B cell (primary cell): Measurements from ENCODE around the gene STARD3. TPM values are rescaled to one million over a fixed set of nuclear protein-coding genes. Genes with fewer than 3 reads are reported as not detected.

Source experiments
- ATAC-seq: fragments of 200-7000 bp; cut with Tn5 transposase; one replicate; pipeline ENCODE4 v1.10.0; 2021; ENCODE audit warnings: low read depth, mild to moderate bottlenecking, moderate number of reproducible peaks, moderate library complexity
- CTCF ChIA-PET: fragments of 350-600 bp; sonication (Branson Sonifier 250); formaldehyde crosslinking; loops from one replicate; lab custom pipeline; 2021; ENCODE audit warnings: antibody characterized with exemption, inconsistent platforms; lab: Charles Lee
- POLR2A ChIA-PET: fragments of 350-600 bp; sonication (Branson Sonifier 250); formaldehyde crosslinking; loops from one replicate; lab custom pipeline; 2021; ENCODE audit warnings: antibody characterized with exemption; lab: Charles Lee
- DNase-seq: peaks from one replicate; pipeline ENCODE4 v3.0.0; 2013
- H2AFZ ChIP-seq: 2 replicates; pipeline ENCODE4 v1.6.1; 2012; ENCODE audit warnings: mild to moderate bottlenecking, low read depth, low read length; ENCODE audit not compliant: insufficient read depth, poor library complexity, severe bottlenecking
- H3K27ac ChIP-seq, 2 donors: 1 replicate in 1 of 2; 2 replicates in 1 of 2; pipeline ENCODE4 v1.5.1; 2012 to 2013; ENCODE audit warnings: low read length in 2 of 2, mild to moderate bottlenecking in 2 of 2, moderate library complexity in 1 of 2
- H3K27me3 ChIP-seq, 4 experiments: fragments of 200-600 bp in 1 of 4; sonication (generic) in 1 of 4; replicated peaks in 1 of 4; 1 replicate in 2 of 4; 2 replicates in 2 of 4; pipeline versions ENCODE4 v1.6.1 to v1.7.0; 2013 to 2016; ENCODE audit warnings: low read length in 3 of 4, mild to moderate bottlenecking in 2 of 4, mixed read lengths in 1 of 4, moderate library complexity in 1 of 4; ENCODE audit not compliant: insufficient read depth in 4 of 4, control insufficient read depth in 3 of 4; ENCODE audit errors: control extremely low read depth in 1 of 4
- H3K36me3 ChIP-seq, 2 experiments: replicated peaks in 1 of 2; 1 replicate in 1 of 2; 2 replicates in 1 of 2; pipeline versions ENCODE4 v1.6.1 to v1.7.1; 2013; ENCODE audit warnings: low read length in 1 of 2; ENCODE audit not compliant: insufficient read depth in 2 of 2, control insufficient read depth in 1 of 2; ENCODE audit errors: control extremely low read depth in 1 of 2, extremely low read depth in 1 of 2
- H3K4me1 ChIP-seq, 2 donors: fragments of 200-600 bp in 1 of 2; sonication (generic) in 1 of 2; 1 replicate in 1 of 2; 2 replicates in 1 of 2; pipeline versions ENCODE4 v1.5.1 to v1.6.1; 2013 to 2017; ENCODE audit warnings: low read length in 2 of 2; ENCODE audit not compliant: control insufficient read depth in 2 of 2, insufficient read depth in 2 of 2
- H3K4me2 ChIP-seq: replicated peaks from 2 replicates; pipeline ENCODE3; 2012; ENCODE audit warnings: mild to moderate bottlenecking, low read depth, low read length; ENCODE audit not compliant: poor library complexity, severe bottlenecking
- H3K4me3 ChIP-seq, 5 experiments: fragments of 200-600 bp in 1 of 5; sonication (generic) in 1 of 5; 1 replicate in 3 of 5; 2 replicates in 2 of 5; pipeline versions ENCODE4 v1.5.1 to v1.7.0; 2011 to 2016; ENCODE audit warnings: low read length in 4 of 5, mild to moderate bottlenecking in 4 of 5, low read depth in 2 of 5, control low read depth in 1 of 5, moderate library complexity in 1 of 5; ENCODE audit not compliant: insufficient read depth in 1 of 5; ENCODE audit errors: control extremely low read depth in 1 of 5, extremely low read depth in 1 of 5
- H3K79me2 ChIP-seq: fragments of 200-600 bp; sonication (generic); one replicate; pipeline ENCODE4 v1.6.0; 2016; ENCODE audit warnings: low read length; ENCODE audit not compliant: control insufficient read depth, insufficient read depth
- H3K9ac ChIP-seq: fragments of 200-600 bp; sonication (generic); 2 replicates; pipeline ENCODE4 v1.6.1; 2017; ENCODE audit warnings: mild to moderate bottlenecking, low read length, moderate library complexity
- H3K9me3 ChIP-seq, 3 donors: one replicate each; pipeline versions ENCODE4 v1.6.1 to v1.7.1; 2013; ENCODE audit warnings: low read length in 2 of 3; ENCODE audit not compliant: control insufficient read depth in 2 of 3, insufficient read depth in 1 of 3; ENCODE audit errors: control extremely low read depth in 1 of 3
- H4K20me1 ChIP-seq: 2 replicates; pipeline ENCODE4 v1.6.0; 2012; ENCODE audit warnings: mild to moderate bottlenecking, low read length; ENCODE audit not compliant: insufficient read depth, control insufficient read depth, poor library complexity, severe bottlenecking
- H3K27ac Mint-ChIP-seq: one replicate; pipeline ENCODE4 v1.8.0; 2021; ENCODE audit warnings: mixed read lengths
- H3K27me3 Mint-ChIP-seq: one replicate; pipeline ENCODE4 v1.8.0; 2021; ENCODE audit warnings: mixed read lengths
- H3K4me1 Mint-ChIP-seq: one replicate; pipeline ENCODE4 v1.8.0; 2021; ENCODE audit warnings: mixed read lengths
- H3K4me3 Mint-ChIP-seq: one replicate; pipeline ENCODE4 v1.8.0; 2021; ENCODE audit warnings: mixed read lengths
- H3K9me3 Mint-ChIP-seq: one replicate; pipeline ENCODE4 v1.8.0; 2022; ENCODE audit warnings: mixed read lengths; ENCODE audit not compliant: insufficient read depth
- EZH2 ChIP-seq: IDR thresholded peaks from 2 replicates; pipeline ENCODE4 v1.6.1; 2012; ENCODE audit warnings: borderline replicate concordance, low read depth, mild to moderate bottlenecking, moderate library complexity, low read length; ENCODE audit not compliant: insufficient read depth, poor library complexity, severe bottlenecking
- WGBS: methylation state at CpG from one replicate; pipeline ENCODE4 v1.1.5; 2013; ENCODE audit warnings: missing lambda C conversion rate; ENCODE audit not compliant: insufficient coverage; 5-methylcytosine and 5-hydroxymethylcytosine counted together
- intact Hi-C: fragments of 100-400 bp; cut with micrococcal nuclease; formaldehyde crosslinking; loops from one replicate; pipeline ENCODE4 v1.10.0; 2022
- polyA plus RNA-seq: library from polyadenylated mRNA; depleted of rRNA; stranded (reverse); fragments of >200 nt; gene quantifications from 2 replicates; pipeline ENCODE4 v1.2.3, GENCODE V29; 2012
- total RNA-seq, 2 donors: library from RNA; stranded (reverse); fragments of 120-200 nt in 1 of 2; gene quantifications; 1 replicate in 1 of 2; 2 replicates in 1 of 2; pipeline versions ENCODE4 v1.2.3 to v1.2.4, GENCODE V29; 2013 to 2022
- TF ChIP-seq, protein P1 (sequence below): fragments of 200-600 bp; IDR thresholded peaks from one replicate; pipeline ENCODE4 v1.8.0; 2022; ENCODE audit warnings: antibody characterized with exemption, mild to moderate bottlenecking

The STARD3 gene
- total and polyA plus RNA-seq, 2 donors (not counting 1 experiment from before 2014, with no cell fraction given) = 93.1 to 231 TPM

- no peak for TF ChIP-seq EZH2
- TF ChIP-seq, protein P1, sequence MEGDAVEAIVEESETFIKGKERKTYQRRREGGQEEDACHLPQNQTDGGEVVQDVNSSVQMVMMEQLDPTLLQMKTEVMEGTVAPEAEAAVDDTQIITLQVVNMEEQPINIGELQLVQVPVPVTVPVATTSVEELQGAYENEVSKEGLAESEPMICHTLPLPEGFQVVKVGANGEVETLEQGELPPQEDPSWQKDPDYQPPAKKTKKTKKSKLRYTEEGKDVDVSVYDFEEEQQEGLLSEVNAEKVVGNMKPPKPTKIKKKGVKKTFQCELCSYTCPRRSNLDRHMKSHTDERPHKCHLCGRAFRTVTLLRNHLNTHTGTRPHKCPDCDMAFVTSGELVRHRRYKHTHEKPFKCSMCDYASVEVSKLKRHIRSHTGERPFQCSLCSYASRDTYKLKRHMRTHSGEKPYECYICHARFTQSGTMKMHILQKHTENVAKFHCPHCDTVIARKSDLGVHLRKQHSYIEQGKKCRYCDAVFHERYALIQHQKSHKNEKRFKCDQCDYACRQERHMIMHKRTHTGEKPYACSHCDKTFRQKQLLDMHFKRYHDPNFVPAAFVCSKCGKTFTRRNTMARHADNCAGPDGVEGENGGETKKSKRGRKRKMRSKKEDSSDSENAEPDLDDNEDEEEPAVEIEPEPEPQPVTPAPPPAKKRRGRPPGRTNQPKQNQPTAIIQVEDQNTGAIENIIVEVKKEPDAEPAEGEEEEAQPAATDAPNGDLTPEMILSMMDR = no peak
Measured at GRCh38 chr17:39684369-39685192, 47.6 kb downstream of the STARD3 start.

More at GRCh38 chr17:39684369-39685192, 47.6 kb downstream of the STARD3 start:
- Mint-ChIP-seq H3K27me3 (no peaks in the 10 kb centered on the region), H3K9me3 (no peaks in the 10 kb centered on the region), H3K27ac (no peak overlapping the region), H3K4me1 (peaks cover 35% of the 10 kb centered on the region), H3K4me3 (no peak overlapping the region)
- DNase-seq (no peak), ATAC-seq (no peak)
- Histone ChIP-seq H3K27me3 (no peaks in the 10 kb centered on the region), H3K4me2 (no peak overlapping the region), H3K9ac (no peak overlapping the region), H4K20me1 (no peaks in the 10 kb centered on the region), H3K4me3 (no peak overlapping the region), H3K79me2 (no peaks in the 10 kb centered on the region), H2AFZ (no peak overlapping the region), H3K36me3 (peaks cover 0 to 16% of the 10 kb centered on the region in 2 experiments), H3K4me1 (peaks cover 26 to 33% of the 10 kb centered on the region in 2 donors), H3K9me3 (no peaks in the 10 kb centered on the region), H3K27ac (no peak overlapping the region)
- intact Hi-C loops = loop anchor here (5.0 kb wide), 1 partner anchor 222 kb away; the partner anchor contains the start of gene CDK12
- ChIA-PET POLR2A (interaction anchor here (0.6 kb wide), 1 partner anchor 130 kb away, joined by 6 read pairs; no protein-coding TSS in a partner anchor), CTCF (interaction anchor here (0.9 to 1.4 kb wide), 2 partner anchors 8 to 12 kb away, joined by 3 to 6 read pairs; no protein-coding TSS in a partner anchor)
- 94% methylated on average over 11 of the region's 12 CpGs for WGBS
